Activated CD4-positive, alpha-beta T cell treated with anti-CD3 and anti-CD28 coated beads, Interleukin-2, amount 10 ng/mL, durations not matched to agents 24 days and 14 days (primary cell): ENCODE measurements around the gene HOOK2. TPM values are rescaled to one million over a fixed set of nuclear protein-coding genes. Genes with fewer than 3 reads are reported as not detected.
"Not testable (repeated sequence)": the region's sequence is repeated elsewhere in the genome, so short reads cannot be mapped to it uniquely, and the experiment has no call there.

Experiments used
- DNase-seq: peaks from one replicate; pipeline ENCODE4 v3.0.0; 2022
- H3K27ac Mint-ChIP-seq: one replicate; pipeline ENCODE4 v1.8.0; 2022; ENCODE audit warnings: mild to moderate bottlenecking, mixed read lengths
- H3K27me3 Mint-ChIP-seq: one replicate; pipeline ENCODE4 v1.8.0; 2022; ENCODE audit warnings: mixed read lengths
- H3K36me3 Mint-ChIP-seq: one replicate; pipeline ENCODE4 v1.8.0; 2022; ENCODE audit warnings: low read depth, mild to moderate bottlenecking, mixed read lengths
- H3K4me1 Mint-ChIP-seq: one replicate; pipeline ENCODE4 v1.8.0; 2021; ENCODE audit warnings: mixed read lengths
- H3K4me3 Mint-ChIP-seq: one replicate; pipeline ENCODE4 v1.8.0; 2022; ENCODE audit warnings: mild to moderate bottlenecking, moderate library complexity, mixed read lengths
- H3K9me3 Mint-ChIP-seq: one replicate; pipeline ENCODE4 v1.8.0; 2021; ENCODE audit warnings: mixed read lengths
- intact Hi-C: fragments of 100-400 bp; cut with micrococcal nuclease; formaldehyde crosslinking; loops from one replicate; pipeline ENCODE4 v1.15.1; 2023
- total RNA-seq: library from RNA; stranded (reverse); gene quantifications from 2 replicates; pipeline ENCODE4 v1.2.3, GENCODE V29; 2022

The HOOK2 gene
- total RNA-seq, 1 donor from 2014 or later = 17.8 TPM

DNA sequence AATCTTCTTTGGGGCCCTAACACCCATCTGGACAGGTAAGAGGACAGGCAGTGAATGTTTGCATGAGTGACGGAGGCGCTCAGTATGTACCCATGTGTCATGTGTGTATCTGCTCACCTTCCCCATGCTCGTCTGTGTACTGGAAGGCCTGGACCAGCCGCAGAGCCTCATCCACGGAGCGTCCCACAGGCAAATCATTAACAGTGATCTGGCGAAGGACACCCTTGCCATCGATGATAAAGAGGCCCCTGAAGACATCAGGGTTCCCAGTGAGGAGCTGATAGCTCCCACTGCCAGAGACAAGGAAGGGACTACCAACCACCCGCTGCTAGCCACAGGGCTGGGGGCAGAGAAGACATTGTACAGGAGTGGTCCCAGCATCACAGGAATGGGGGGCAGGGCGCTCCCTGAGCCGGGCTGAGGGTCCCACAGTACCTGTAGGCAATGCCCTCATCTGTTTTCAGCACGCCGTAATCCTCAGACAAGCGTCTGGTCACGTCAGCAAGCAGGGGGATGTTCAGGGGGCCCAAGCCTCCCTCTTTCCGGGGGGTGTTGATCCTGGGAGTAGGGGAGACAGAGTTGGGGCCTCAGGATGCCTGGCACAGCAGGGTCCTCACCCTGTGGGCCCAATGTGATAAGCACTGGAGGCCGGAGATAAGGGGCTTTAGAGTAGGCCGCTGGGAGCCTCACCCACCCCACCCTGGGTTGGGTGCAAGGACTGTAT is 24.6 kb upstream of the HOOK2 start:
- intact Hi-C loops = loop anchor here (2.0 kb wide), 1 partner anchor 47 kb away; no protein-coding TSS in a partner anchor
- Mint-ChIP-seq H3K4me3 (peak overlapping the region; percentile 93), H3K4me1 (peaks cover 34% of the 10 kb centered on the region), H3K9me3 (no peaks in the 10 kb centered on the region), H3K36me3 (peaks cover 26% of the 10 kb centered on the region), H3K27me3 (no peaks in the 10 kb centered on the region), H3K27ac (no peak overlapping the region)
- peak; percentile 55 for DNase-seq

DNA sequence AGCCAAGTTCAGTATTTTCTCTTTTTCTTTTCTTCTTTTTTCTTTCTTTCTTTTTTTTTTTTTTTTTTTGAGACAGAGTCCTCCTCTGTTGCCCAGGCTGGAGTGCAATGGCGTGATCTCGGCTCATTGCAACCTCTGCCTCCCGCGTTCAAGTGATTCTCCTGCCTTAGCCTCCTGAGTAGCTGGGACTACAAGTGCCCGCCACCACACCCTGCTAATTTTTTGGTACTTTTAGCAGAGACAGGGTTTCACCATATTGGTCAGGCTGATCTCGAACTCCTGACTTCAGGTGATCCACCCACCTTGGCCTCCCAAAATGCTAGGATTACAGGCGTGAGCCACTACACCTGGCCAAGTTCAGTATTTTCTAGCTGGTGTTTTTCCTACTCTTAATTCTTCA is 22.3 kb upstream of the HOOK2 start:
- Mint-ChIP-seq H3K4me1 (peaks cover 42% of the 10 kb centered on the region), H3K36me3 (peaks cover 37% of the 10 kb centered on the region)
- intact Hi-C loops, DNase-seq, H3K4me3 Mint-ChIP-seq, H3K9me3 Mint-ChIP-seq, H3K27me3 Mint-ChIP-seq, H3K27ac Mint-ChIP-seq: not testable (repeated sequence)

DNA sequence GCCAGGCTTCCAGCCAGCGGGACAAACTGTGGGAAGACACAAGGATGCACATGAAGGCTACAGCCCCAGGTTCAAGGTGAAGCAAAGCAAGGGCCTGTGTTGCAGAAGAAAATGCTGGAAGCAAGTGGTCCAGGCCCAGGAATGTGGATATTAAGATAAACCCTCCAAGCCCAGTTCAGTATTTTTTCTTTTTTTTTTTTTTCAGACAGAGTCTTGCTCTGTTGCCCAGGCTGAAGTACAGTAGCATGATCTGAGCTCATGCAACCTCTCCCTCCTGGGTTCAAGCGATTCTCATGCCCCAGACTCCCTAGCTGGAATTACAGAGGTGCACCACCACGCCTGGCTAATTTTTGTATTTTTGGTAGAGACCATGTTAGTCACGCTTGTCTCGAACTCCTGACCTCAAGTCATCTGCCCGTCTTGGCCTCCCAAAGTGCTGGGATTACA is 21.8 kb upstream of the HOOK2 start:
- H3K36me3 Mint-ChIP-seq = peaks cover 42% of the 10 kb centered on the region
- H3K27ac Mint-ChIP-seq = no peak overlapping the region

DNA sequence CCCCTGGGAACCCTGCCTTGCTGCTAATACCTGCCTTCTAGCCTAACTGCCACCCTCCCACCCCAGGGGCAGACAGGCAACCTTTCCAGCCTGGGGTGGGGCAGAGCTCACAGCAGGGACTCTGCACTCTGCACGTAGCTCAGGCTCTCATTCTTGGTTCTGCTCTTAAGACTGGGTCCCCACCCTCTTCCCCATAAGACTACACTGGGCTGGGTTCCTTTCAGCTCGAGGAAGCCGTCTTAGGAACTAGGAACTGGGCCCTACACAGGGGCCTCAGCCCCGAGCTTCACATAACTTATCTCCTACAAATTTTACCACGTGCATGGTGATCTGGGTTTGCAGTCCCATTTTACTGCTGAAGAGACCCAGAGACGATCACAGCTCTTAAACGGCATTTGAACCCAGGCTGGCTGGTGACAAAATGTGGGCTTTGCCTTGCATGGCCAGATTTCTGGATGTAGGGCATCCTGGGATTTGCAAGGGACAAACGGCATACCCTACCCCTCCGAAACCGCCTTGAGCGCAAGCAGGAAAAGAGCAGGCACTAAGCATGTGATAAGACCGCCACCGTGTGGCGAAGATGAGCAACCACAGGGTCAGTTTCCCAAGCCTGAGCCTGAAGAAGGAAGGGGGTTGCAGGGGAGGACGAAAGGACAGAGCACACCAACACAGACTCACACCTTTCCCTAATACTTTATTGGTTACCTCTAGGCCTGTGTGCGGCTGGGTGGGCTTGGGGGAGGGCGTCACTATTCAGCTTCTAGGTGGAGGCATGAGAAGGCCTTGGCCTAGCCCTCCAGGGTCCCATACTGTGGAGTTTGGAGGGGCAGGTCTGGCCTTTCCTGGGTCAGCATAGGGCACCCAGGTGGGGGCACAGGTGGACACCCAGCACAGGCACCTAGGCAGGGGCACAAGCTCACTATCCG is 21.1 kb upstream of the HOOK2 start:
- Mint-ChIP-seq H3K4me3 (peak overlapping the region; percentile 83), H3K27me3 (no peaks in the 10 kb centered on the region), H3K9me3 (no peaks in the 10 kb centered on the region), H3K36me3 (peaks cover 48% of the 10 kb centered on the region), H3K4me1 (peaks cover 36% of the 10 kb centered on the region), H3K27ac (peak overlapping the region; percentile 90)
- peak; percentile 94 for DNase-seq
- intact Hi-C loops = loop anchor here (1.0 kb wide), 3 partner anchors 19 to 36 kb away; no protein-coding TSS in a partner anchor

More for the DNA sequence above, 21.8 kb upstream of the HOOK2 start:
- intact Hi-C loops = no loop called here
- DNase-seq = peak; percentile 57
- no peaks in the 10 kb centered on the region for H3K27me3 Mint-ChIP-seq
- no peak overlapping the region for H3K4me3 Mint-ChIP-seq
- no peaks in the 10 kb centered on the region for H3K9me3 Mint-ChIP-seq
- peaks cover 37% of the 10 kb centered on the region for H3K4me1 Mint-ChIP-seq

DNA sequence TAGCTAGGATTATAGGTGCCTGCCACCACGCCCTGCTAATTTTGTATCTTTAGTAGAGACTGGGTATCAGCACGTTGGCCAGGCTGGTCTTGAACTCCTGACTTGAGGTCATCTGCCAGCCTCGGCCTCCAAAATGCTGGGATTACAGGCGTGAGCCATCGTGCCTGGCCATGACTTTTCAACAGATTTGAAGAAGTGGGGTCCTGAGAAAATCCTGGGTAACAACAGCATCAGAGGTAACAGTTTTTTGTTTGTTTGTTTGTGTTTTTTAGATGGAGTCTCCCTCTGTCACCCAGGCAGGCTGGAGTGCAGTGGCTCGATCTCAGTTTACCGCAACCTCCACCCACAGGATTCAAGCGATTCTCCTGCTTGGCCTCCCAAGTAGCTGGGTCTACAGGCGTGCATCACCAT is 19.6 kb upstream of the HOOK2 start:
- Mint-ChIP-seq H3K27me3 (no peaks in the 10 kb centered on the region), H3K27ac (peak overlapping the region; percentile 92), H3K4me3 (peak overlapping the region; percentile 84), H3K36me3 (peaks cover 40% of the 10 kb centered on the region), H3K4me1 (peaks cover 38% of the 10 kb centered on the region), H3K9me3 (no peaks in the 10 kb centered on the region)
- no peak for DNase-seq
- intact Hi-C loops = loop anchor here (5.0 kb wide), 1 partner anchor 73 kb away; the partner anchor contains the start of gene TNPO2

DNA sequence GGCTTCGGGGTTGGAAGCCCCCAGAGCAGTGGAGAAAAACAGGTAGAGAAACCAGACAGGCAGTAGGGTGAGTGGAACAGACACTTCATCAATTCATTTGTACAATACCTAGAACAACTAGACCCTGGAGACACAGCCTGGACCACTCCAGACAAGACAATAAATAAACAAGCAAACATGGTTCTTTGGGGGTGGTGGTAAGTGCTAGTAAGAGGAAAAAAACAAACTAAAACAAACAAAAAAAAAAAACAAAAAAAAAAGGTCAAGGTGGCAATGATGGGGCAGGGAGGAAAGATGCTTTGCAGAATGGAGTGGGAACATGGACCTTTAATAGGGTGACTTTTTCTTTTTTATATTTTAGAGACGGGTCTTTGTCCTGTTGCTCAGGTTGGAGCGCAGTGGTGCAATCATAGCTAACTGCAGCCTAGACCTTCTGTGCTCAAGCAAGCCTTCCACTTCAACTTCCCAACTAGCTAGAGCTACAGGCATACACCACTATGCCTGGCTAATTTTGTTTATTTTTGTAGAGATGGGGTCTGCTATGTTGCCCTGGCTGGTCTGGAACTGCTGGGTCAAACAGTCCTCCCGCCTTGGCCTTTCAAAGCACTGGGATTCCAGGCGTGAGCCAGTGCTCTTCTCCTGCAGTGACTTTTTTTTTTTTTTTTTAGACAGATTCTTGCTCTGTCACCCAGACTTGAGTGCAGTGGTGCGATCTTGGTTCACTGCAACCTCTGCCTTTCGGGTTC is 19.0 kb upstream of the HOOK2 start:
- Mint-ChIP-seq H3K36me3 (peaks cover 36% of the 10 kb centered on the region), H3K27me3 (no peaks in the 10 kb centered on the region), H3K4me3 (peak overlapping the region; percentile 84), H3K9me3 (no peaks in the 10 kb centered on the region), H3K4me1 (peaks cover 34% of the 10 kb centered on the region), H3K27ac (peak overlapping the region; percentile 92)
- intact Hi-C loops = loop anchor here (5.0 kb wide), 1 partner anchor 72 kb away; the partner anchor contains the start of gene TNPO2
- peak; percentile 73 for DNase-seq

DNA sequence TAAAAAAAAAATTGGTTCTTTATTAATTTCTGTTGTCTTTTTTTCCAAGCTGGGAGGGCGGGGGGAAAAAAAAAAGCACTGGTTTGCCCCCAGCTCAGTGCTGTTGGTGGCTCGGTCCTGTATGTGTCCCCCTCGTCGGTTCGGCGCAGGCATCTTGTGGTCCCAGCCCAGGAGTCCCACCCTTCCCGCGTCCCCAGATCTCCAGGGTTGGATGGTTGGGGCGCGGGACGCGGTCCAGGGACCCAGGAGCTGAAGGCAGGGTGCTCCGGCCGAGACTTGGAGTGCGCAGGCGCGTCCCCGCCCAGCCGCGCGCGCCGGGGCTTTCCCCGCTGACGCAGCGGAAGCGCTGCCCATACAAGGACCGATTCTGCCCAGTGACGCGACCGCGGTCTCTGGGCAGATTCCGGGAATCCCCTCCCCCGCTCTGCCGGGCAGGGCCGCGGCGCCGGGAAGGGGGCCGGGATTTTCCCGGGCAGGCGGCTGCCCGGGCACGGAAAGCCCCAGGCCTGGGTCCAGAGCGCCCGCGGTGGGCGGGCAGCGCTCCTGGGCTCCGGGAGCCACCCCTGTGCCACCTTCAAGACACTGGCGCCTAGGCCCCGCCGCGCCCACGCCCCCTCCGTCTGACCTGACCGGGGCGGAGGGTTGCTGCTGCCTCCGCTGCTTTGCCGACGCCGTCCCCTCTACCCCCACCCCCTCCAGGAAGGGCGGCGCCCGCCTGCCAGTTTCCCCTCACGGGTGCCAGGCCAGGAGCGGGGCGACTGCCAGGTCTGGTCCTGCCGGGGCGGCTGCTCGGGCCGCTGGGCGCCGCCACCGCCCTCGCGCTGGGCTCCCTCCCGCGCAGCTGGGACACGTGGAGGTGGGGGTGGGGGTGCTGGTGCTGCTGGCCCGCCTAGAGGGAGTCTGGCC is 18.2 kb upstream of the HOOK2 start:
- Mint-ChIP-seq H3K27ac (peak overlapping the region; percentile 97), H3K4me3 (peak overlapping the region; percentile 96), H3K36me3 (peaks cover 29% of the 10 kb centered on the region), H3K9me3 (no peaks in the 10 kb centered on the region), H3K4me1 (peaks cover 40% of the 10 kb centered on the region), H3K27me3 (no peaks in the 10 kb centered on the region)
- intact Hi-C loops = loop anchor here (2.0 to 5.0 kb wide), 2 partner anchors 71 to 363 kb away; partner anchors contain the start of gene TNPO2
- DNase-seq = peak; percentile 98

DNA sequence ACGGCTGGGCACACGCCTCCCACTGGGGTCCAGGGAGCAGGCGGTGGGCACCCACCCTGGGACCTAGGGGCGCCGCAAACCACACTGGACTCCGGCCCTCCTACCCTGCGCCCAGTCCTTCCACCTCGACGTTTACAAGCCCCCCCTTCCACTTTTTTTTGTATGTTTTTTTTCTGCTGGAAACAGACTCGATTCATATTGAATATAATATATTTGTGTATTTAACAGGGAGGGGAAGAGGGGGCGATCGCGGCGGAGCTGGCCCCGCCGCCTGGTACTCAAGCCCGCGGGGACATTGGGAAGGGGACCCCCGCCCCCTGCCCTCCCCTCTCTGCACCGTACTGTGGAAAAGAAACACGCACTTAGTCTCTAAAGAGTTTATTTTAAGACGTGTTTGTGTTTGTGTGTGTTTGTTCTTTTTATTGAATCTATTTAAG is 17.5 kb upstream of the HOOK2 start:
- intact Hi-C loops = loop anchor here (2.0 to 5.0 kb wide), 2 partner anchors 71 to 364 kb away; partner anchors contain the start of gene TNPO2
- H3K4me3 Mint-ChIP-seq = peak overlapping the region; percentile 96

DNA sequence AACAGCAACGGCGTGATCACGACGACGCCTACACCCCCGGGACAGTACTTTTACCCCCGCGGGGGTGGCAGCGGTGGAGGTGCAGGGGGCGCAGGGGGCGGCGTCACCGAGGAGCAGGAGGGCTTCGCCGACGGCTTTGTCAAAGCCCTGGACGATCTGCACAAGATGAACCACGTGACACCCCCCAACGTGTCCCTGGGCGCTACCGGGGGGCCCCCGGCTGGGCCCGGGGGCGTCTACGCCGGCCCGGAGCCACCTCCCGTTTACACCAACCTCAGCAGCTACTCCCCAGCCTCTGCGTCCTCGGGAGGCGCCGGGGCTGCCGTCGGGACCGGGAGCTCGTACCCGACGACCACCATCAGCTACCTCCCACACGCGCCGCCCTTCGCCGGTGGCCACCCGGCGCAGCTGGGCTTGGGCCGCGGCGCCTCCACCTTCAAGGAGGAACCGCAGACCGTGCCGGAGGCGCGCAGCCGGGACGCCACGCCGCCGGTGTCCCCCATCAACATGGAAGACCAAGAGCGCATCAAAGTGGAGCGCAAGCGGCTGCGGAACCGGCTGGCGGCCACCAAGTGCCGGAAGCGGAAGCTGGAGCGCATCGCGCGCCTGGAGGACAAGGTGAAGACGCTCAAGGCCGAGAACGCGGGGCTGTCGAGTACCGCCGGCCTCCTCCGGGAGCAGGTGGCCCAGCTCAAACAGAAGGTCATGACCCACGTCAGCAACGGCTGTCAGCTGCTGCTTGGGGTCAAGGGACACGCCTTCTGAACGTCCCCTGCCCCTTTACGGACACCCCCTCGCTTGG is 16.9 kb upstream of the HOOK2 start:
- intact Hi-C loops = loop anchor here (2.0 to 5.0 kb wide), 2 partner anchors 70 to 365 kb away; partner anchors contain the start of gene TNPO2
- Mint-ChIP-seq H3K9me3 (no peaks in the 10 kb centered on the region), H3K27me3 (no peaks in the 10 kb centered on the region), H3K36me3 (peaks cover 26% of the 10 kb centered on the region), H3K27ac (peak overlapping the region; percentile 97), H3K4me3 (peak overlapping the region; percentile 96), H3K4me1 (peaks cover 43% of the 10 kb centered on the region)
- peak; percentile 94 for DNase-seq

More for the DNA sequence above, 17.5 kb upstream of the HOOK2 start:
- Mint-ChIP-seq H3K9me3 (no peaks in the 10 kb centered on the region), H3K27ac (peak overlapping the region; percentile 97), H3K27me3 (no peaks in the 10 kb centered on the region), H3K4me1 (peaks cover 43% of the 10 kb centered on the region), H3K36me3 (peaks cover 27% of the 10 kb centered on the region)
- no peak for DNase-seq

DNA sequence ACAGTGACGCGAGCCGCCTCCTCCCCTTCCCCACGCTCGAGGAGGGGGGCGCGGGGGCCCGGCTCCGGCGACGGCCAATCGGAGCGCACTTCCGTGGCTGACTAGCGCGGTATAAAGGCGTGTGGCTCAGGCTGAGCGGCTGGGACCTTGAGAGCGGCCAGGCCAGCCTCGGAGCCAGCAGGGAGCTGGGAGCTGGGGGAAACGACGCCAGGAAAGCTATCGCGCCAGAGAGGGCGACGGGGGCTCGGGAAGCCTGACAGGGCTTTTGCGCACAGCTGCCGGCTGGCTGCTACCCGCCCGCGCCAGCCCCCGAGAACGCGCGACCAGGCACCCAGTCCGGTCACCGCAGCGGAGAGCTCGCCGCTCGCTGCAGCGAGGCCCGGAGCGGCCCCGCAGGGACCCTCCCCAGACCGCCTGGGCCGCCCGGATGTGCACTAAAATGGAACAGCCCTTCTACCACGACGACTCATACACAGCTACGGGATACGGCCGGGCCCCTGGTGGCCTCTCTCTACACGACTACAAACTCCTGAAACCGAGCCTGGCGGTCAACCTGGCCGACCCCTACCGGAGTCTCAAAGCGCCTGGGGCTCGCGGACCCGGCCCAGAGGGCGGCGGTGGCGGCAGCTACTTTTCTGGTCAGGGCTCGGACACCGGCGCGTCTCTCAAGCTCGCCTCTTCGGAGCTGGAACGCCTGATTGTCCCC is 16.1 kb upstream of the HOOK2 start, which contains the start of gene JUNB:
Gene JUNB, plus strand, starts transcription at position 142 of the 706 bp plus-strand sequence. Its CDS starts 286 bp downstream, at position 428.
- Mint-ChIP-seq H3K36me3 (peaks cover 24% of the 10 kb centered on the region), H3K27ac (peak within 1 kb of the TSS; percentile 97), H3K9me3 (no peaks in the 10 kb centered on the region), H3K27me3 (no peaks in the 10 kb centered on the region), H3K4me1 (peaks cover 41% of the 10 kb centered on the region), H3K4me3 (peak within 1 kb of the TSS; percentile 96)
- intact Hi-C loops = loop anchor here (1.0 to 5.0 kb wide), 4 partner anchors 9 to 365 kb away; partner anchors contain the start of gene TNPO2
- DNase-seq = peak; percentile 99
